ENCODE results near the gene HACD2.

The HACD2 gene, protein sequence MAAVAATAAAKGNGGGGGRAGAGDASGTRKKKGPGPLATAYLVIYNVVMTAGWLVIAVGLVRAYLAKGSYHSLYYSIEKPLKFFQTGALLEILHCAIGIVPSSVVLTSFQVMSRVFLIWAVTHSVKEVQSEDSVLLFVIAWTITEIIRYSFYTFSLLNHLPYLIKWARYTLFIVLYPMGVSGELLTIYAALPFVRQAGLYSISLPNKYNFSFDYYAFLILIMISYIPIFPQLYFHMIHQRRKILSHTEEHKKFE

GRCh38 chr3:123584988-123585937, at the start of gene HACD2:
HACD2 (minus strand) TSS chr3:123585053; CDS start chr3:123585027, 26 bp downstream.
- DNase-seq (ENCODE audit: low read depth in 2 of 2), result peak; percentile 88 to 93

DNA sequence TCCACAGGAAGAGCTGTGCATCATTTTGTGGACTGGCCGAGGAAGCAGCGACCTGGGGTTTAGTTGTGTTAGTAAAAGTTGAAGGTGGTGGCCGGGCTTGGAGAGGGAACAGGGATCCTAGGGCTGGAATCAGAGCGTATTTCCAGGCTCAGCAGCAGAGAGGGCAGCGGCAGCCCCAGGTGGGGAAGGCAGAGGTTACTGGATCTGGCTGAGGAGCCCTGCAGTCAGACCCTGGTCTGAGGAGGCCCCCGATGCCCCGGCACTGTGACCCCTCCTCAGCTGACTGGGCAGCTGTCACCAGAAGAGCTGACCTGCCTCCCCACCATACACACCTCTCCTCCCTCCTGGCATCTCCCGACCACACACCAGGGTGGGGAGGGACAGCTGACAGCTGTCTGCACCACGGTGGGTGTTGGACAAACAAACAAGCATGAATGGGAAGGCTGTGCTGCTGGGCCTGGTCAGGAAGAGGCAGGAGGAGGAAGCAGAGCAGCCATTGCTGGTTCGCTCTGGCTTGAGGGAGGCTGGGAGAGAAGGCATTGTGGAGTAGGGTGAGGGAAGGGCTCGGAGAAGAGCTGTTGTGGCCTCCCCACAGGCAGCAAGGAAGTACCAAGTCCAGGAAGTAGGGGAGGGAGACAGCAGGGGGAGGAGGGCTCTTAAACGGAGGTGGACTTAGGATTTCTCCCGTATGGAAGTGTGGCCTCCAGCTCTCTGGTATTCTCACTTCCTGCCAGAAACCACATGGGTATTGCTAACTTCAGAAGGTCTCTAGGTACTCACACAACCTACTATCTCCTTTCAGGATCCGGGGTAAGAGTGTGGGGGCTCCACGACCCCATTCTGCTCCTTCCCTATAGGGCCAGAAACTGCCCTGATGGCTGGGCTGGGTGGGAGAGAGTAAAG, 49.5 kb upstream of the HACD2 start:
- DNase-seq (ENCODE audit: low read depth in 2 of 2), result no peak

DNA sequence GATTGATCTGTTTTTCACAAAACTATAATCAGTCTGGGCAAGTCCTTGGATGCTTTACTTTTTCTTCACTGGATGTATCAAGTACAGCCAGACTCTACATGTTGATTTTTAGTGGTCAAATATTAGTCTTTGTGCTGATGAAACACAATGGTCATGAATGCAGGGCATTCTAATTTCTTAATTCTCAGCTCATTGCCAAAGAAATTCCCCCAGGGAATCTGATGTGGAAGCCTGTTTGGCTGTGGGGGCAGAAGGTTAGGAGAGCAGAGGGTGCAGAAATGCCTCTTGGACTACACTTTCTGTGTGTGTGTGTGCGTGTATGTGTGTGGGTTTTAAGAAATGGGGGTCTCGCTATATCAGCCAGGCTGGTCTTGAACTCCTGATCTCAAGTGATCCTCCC, 48.7 kb upstream of the HACD2 start:
- DNase-seq (ENCODE audit: low read depth in 2 of 2), result no peak

DNA sequence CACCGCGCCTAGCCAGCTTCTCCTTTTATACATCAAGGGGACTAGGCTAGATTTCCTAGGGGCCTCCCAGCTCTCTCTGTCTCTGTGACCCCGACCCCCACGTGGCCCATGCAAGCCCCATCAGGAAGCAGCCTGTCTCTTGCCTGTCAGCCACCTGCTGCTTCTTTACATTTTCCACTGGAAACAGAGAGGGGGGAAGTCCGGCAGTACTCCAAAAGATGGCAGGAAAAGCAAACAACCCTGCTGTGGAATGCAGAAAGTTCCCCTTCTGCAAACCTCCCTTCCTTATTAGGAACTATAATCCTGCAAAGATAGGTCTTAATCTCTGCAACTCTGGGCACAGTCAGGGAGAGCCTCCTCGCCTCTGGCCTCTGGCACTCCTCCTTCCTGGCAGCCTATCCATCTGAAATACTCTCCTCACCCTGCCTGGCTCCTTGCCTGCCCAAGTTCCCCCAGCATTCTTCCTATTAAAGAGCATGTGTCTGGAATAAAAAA, 47.4 kb upstream of the HACD2 start:
- DNase-seq (ENCODE audit: low read depth in 2 of 2), result no peak

DNA sequence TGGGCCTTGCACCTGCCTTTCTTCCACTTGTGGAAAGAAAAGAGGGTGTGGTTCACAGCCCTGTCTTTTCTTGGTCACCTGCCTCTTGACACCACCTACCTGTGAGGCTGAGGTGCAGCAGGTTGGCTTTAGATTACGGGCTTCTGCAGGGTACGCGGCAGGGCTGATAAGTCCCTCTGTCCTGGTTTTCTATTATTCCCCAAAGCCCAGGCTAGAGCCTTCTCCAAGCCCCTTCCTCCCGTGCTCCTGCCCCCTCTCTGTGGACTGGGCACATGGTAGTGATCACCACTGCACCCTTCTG, 44.8 kb upstream of the HACD2 start:
- DNase-seq (ENCODE audit: low read depth in 2 of 2), result no peak

- DNase-seq (ENCODE audit: low read depth in 2 of 2), result no peak
These were observed 44.3 kb upstream of the HACD2 start for GRCh38 chr3:123628996-123629746.

GRCh38 chr3:123627673-123628670, 43.1 kb upstream of the HACD2 start:
- no peak for DNase-seq (ENCODE audit: low read depth in 2 of 2)

- no peak for DNase-seq (ENCODE audit: low read depth in 2 of 2)
These were observed 42.0 kb upstream of the HACD2 start for GRCh38 chr3:123626881-123627280.

GRCh38 chr3:123624302-123624701, 39.4 kb upstream of the HACD2 start:
- no peak for DNase-seq (ENCODE audit: low read depth in 2 of 2)

- no peak for DNase-seq (ENCODE audit: low read depth in 2 of 2)
These were observed 38.6 kb upstream of the HACD2 start for GRCh38 chr3:123623346-123623880.

DNA sequence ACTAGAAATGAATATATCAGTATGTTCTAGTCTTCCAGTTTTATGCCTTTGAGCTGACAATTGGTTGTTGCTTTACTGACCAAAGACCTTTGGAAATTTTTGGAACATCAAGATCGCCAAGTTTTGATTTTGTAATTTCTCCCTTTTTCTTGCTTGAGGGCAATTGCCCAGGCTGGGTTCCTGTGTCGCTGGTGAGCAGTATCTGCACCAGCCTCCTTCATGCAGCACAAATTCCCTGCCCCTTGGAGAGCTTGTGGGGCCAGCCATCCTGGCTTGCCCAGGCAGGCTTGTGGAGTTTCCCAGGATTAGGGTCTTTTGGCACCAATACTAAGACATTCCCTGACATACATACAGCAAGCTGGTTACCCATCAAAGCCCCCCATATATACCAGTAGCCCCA, 37.9 kb upstream of the HACD2 start:
- no peak for DNase-seq (ENCODE audit: low read depth in 2 of 2)

GRCh38 chr3:123621850-123622189, 37.0 kb upstream of the HACD2 start:
- no peak for DNase-seq (ENCODE audit: low read depth in 2 of 2)

DNA sequence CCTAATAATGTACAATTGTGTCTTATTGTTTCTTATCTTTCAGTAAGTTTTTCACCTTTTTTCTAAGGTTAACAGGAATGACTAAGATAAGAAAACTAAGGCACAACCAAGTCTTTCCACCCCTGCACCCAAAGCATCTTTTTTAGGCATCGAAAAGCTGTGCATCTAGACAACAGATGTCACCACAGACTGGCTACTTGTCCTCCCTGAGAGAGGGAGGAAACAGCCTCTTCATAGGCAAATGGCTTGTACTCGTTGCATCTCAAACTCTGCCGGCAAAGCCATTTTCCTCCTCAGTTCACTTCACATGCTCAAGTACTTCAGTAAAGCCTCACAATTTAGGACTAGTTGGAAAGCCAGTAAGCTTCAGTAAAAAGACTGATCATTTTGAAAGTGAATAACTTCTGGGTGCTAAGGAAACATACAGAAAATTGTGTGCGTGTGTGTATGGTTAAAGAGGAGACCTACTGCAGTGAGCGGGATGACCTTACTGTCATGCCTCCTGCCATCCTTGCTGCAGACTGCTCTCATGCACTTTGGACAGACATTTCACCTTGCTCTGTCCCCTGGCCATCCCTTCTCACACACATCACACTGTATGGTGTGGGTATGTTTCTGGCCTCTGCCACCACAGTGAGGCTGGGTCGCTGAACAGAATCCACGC, 36.5 kb upstream of the HACD2 start:
- DNase-seq (ENCODE audit: low read depth in 2 of 2), result no peak

- no peak for DNase-seq (ENCODE audit: low read depth in 2 of 2)
These were observed 35.5 kb upstream of the HACD2 start for GRCh38 chr3:123620343-123620742.

DNA sequence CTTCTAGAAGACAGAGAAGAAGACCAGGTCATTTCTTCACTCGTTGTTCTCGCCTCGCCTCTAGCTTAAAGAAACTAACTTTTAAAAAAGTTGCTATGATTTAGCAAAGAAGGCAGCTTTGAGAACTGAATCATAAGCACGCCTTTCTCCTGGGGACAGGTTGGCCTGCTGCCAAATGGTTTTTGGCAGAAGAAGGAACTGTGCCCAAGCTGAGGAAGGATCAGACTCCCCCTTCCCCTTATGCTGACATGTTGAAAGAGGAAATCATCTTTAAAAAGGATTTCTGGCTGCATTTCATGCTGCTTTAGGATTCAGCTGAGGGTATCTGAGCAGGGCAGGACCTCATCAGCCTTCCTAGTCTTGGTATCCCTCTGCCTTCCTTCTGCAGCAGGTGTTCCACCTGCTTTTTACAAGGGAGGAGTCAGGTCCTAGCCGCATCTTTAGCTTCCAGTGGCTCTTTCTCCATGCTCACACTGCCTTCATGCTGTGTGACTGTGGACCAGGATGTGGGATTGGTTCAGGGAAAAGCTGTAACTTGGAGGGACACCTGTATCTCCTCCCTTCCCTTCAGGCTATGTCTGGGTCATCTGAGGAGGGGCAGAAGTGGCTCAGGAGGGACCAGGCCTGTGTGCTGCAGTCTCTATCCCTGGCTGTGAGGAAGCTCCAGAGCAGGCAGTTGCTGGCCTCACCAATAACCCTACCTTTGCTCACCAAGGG, 34.1 kb upstream of the HACD2 start:
- DNase-seq (ENCODE audit: low read depth in 2 of 2), result no peak

DNA sequence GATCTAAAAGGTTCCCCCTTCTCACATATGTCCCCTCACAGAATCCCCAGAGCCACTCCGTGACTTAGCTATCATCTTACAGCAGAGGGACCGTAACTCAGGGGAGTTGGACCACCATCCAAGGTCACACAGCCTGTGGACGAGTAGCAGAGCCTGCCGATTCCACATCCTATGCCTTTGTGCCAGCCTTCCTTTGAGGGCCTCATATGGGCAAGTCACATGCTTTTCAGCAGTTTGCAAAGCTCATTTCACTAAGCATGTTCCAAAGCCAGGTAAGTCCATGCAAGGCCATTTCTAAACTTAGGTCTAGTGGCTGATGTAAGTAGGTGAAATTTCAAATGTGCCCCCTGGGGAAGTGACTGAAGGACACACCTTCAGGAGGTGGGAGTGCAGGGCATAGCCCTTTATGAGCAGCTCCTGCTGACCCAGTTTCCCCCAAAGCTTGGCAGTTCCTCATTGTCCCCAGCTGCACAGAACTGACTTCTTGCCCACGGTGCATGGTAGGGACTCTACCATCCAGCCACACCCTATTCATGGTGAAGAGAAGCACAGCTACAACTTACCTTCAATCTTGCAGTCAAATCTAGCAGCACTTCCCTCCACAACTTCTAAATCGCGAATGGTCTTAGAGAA, 33.3 kb upstream of the HACD2 start:
- no peak for DNase-seq (ENCODE audit: low read depth in 2 of 2)

DNA sequence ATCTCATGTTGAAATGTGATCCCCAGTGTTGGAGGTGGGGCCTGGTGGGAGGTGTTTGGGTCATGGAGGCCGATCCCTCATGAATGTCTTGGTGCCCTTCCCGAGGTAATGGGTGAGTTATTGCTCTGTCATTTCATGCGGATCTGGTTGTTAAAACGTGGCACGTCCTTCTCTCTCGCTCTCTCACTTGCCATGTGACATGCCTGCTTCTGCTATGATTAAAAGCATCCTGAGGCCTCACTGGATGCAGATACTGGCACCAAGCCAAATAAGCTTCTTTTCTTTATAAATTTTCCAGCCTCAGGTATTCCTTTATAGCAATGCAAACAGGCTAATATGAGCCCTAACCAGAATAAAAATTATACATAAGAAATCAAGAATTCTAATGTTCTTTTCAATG, 31.7 kb upstream of the HACD2 start:
- no peak for DNase-seq (ENCODE audit: low read depth in 2 of 2)

DNA sequence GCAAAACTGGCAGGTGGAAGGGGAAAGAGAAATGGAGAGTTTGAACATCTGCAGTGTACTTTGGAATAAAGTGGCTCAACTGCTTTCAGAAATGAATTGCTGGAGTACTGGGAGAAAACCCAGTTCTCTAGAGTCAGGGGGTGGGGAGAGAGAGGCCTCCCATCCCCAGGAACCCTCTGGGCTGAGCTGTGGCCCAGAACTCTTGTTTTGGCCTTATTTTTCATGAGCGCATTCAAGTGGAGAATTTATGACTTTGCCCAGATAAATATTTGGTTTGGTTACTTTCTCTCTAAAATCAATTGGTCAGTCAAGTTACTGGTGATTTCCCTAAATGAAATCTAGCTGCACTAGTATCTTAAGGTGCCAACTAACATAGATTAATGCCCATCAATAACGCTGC, 28.7 kb upstream of the HACD2 start:
- no peak for DNase-seq (ENCODE audit: low read depth in 2 of 2)
